ENCODE results near the gene TCF4.

The TCF4 gene

DNA sequence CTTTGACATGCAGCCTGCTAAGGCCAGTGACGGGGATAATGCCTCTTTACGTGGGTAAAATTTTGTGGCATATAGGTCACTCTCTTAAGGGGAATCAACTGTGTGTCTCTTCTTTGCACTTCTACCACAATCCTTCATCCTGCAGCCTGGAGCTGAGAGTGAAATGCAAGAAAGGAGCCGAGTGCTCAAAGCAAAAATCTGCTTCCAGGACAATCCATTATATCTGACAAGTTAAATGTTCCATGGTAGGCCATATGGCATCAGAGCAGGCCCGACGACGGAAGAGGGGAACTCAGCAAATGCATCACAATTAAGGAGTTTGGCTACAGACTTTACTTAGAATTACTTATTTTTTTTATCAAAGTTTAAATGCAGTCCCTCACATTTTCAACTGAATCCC, 171.2 kb downstream of the TCF4 start:
- H3K9me3 ChIP-seq (ENCODE audit: low read depth, low read length) = no peaks in the 10 kb centered on the region
- 0 out of 2 replicates have a peak overlapping the region, but pooled peaks have one; percentile 67 for H3K27ac ChIP-seq
- TF ChIP-seq EZH2 (IDR thresholded peaks at IDR 0.05) (no peak), POLR2AphosphoS5 (IDR thresholded peaks at IDR 0.05; ENCODE audit: borderline replicate concordance, low read depth, low read length) (no peak), FOXP2 (optimal IDR thresholded peaks at IDR 0.05; ENCODE audit: control extremely low read depth, extremely low read length, insufficient read depth) (no peak)
- no peaks in the 10 kb centered on the region for H3K36me3 ChIP-seq (ENCODE audit: insufficient read depth, low read length)
- DNase-seq (ENCODE audit: low read depth, low spot score) = no peak
- H3K9ac ChIP-seq (ENCODE audit: insufficient read length) = no peak overlapping the region
- peak overlapping the region; percentile 36 for H3K4me3 ChIP-seq

DNA sequence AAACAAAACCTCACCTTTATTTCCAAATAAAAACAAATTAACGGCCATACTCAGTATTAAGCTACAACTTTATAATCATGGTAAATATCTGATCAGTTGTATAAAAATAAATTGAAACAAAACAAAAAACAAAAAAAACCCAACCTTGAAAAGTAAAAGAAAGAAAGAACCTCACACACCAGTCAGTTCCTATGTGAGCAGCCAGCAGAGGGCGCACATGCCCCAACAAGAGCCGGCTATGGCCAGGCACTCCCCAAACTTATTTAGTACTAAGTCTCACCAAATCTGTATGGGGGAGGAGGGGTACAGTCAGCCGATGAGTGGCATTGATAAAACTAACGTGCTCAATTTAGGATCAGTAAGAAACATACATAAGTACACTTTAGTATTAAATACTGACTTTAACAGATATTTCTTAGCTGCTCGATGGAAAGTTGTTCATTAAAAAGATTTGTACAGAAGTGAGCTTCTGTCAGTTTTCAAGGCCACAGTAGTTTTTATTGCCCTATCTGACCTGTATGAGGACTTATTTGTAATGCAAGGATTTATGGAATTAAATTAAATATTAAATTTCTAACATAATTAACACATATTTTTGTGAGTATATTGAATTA, 172.6 kb downstream of the TCF4 start:
- Histone ChIP-seq H3K4me3 (no peak overlapping the region), H3K9me3 (ENCODE audit: low read depth, low read length) (no peaks in the 10 kb centered on the region), H3K27ac (no peak overlapping the region), H3K9ac (ENCODE audit: insufficient read length) (no peak overlapping the region), H3K36me3 (ENCODE audit: insufficient read depth, low read length) (no peaks in the 10 kb centered on the region)
- no peak for DNase-seq (ENCODE audit: low read depth, low spot score)
- TF ChIP-seq POLR2AphosphoS5 (IDR thresholded peaks at IDR 0.05; ENCODE audit: borderline replicate concordance, low read depth, low read length) (no peak), FOXP2 (optimal IDR thresholded peaks at IDR 0.05; ENCODE audit: control extremely low read depth, extremely low read length, insufficient read depth) (no peak), EZH2 (IDR thresholded peaks at IDR 0.05) (no peak)

DNA sequence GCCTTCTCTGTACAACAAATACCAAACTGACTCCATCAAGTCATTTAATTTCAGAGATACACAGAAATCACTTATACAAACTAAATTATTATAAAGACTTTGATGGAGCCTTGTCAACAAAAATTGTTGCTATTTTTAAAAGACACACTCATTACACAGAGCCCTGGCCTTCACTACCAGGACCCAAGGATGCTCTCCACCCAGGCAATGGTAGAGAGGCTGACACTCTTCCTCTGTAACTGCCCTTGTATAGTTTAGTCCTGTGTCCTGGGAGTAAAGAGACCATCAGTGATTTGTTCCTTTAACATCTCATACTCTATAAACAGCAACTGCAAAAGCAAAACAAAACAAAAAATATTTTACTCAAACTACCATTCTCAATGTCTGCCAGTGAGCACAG, 173.5 kb downstream of the TCF4 start:
- Histone ChIP-seq H3K36me3 (ENCODE audit: insufficient read depth, low read length) (no peaks in the 10 kb centered on the region), H3K9me3 (ENCODE audit: low read depth, low read length) (no peaks in the 10 kb centered on the region), H3K27ac (no peak overlapping the region), H3K9ac (ENCODE audit: insufficient read length) (no peak overlapping the region), H3K4me3 (no peak overlapping the region)
- DNase-seq (ENCODE audit: low read depth, low spot score) = no peak
- TF ChIP-seq FOXP2 (optimal IDR thresholded peaks at IDR 0.05; ENCODE audit: control extremely low read depth, extremely low read length, insufficient read depth) (no peak), POLR2AphosphoS5 (IDR thresholded peaks at IDR 0.05; ENCODE audit: borderline replicate concordance, low read depth, low read length) (no peak), EZH2 (IDR thresholded peaks at IDR 0.05) (no peak)

DNA sequence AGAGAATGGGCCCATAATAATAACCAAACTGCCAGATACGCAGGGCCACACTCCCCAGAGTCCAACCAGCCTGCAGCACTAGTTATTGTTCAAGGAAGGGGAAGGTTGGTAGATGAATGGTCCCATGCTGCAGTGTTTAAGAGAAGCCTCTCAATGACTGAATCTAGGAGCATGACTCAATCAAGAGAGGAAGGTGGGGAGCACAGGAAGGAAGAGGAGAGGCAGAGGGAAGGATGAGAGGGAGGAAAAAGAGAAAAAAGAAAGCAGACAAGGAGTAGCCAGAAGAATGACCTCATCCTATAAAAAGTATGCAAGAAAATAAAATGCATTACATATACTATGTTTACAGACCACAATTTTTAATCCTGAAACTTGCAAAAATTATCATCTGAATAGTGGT, 174.5 kb downstream of the TCF4 start:
- Histone ChIP-seq H3K36me3 (ENCODE audit: insufficient read depth, low read length) (no peaks in the 10 kb centered on the region), H3K4me3 (no peak overlapping the region), H3K9me3 (ENCODE audit: low read depth, low read length) (no peaks in the 10 kb centered on the region), H3K9ac (ENCODE audit: insufficient read length) (no peak overlapping the region), H3K27ac (no peak overlapping the region)
- DNase-seq (ENCODE audit: low read depth, low spot score) = no peak
- no peak for TF ChIP-seq FOXP2 (optimal IDR thresholded peaks at IDR 0.05; ENCODE audit: control extremely low read depth, extremely low read length, insufficient read depth)
- no peak for TF ChIP-seq EZH2 (IDR thresholded peaks at IDR 0.05)
- TF ChIP-seq POLR2AphosphoS5 (IDR thresholded peaks at IDR 0.05; ENCODE audit: borderline replicate concordance, low read depth, low read length) = no peak

DNA sequence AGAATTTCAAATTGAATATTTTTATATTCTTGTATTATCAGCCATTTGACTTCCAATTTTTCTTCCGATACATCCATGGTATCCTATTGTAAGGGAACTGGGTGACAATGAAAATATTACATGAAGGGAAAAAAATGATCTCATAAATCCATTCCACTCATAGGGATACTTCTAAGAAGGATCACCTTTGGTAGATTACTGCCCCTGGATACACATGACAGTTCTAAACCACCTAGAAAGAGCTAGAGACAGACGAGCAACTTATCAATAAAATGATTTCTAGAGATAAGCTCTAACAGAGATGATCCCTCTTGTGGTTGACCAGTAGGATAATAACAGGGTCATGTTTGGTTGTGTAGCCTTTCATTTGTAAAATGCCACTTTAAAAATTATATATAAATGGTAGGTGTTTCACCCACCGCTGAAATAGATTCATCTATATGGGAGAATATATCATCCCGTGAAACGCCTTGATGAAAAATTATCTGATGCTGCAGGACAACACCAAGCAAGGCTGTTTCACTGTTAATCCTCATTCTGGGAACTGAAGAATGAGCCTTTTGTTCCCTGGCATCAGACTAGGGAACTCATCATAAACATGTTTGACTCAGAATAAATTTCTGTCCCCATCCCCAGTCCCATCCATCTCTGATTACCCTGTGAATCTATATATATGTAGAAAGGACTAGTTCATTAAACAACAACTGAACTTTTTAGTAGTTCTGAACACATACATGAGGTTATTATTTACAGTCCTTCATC, 180.0 kb downstream of the TCF4 start:
- Histone ChIP-seq H3K9me3 (ENCODE audit: low read depth, low read length) (no peaks in the 10 kb centered on the region), H3K27ac (no peak overlapping the region), H3K36me3 (ENCODE audit: insufficient read depth, low read length) (no peaks in the 10 kb centered on the region), H3K4me3 (no peak overlapping the region), H3K9ac (ENCODE audit: insufficient read length) (no peak overlapping the region)
- DNase-seq (ENCODE audit: low read depth, low spot score) = no peak
- no peak for TF ChIP-seq FOXP2 (optimal IDR thresholded peaks at IDR 0.05; ENCODE audit: control extremely low read depth, extremely low read length, insufficient read depth)
- TF ChIP-seq EZH2 (IDR thresholded peaks at IDR 0.05) = no peak
- no peak for TF ChIP-seq POLR2AphosphoS5 (IDR thresholded peaks at IDR 0.05; ENCODE audit: borderline replicate concordance, low read depth, low read length)

DNA sequence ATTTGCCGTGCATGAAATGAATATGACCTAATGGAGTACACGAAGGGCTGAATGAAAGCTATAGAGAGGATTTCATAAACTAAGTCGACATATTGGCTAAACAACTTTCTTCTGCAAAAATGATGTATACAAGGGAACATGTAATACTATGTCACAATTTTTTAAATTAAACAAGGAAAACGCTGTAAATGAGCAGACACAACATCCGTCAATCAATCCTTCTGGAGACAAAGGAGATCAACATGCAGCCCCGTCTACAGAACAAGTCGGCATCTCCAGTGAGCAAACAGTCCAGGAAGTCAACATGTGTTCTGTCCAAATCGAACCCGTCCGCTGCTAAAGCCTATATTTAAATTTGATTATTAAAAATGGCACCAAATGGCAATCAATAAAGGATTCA, 180.8 kb downstream of the TCF4 start:
- no peak overlapping the region for H3K27ac ChIP-seq
- H3K4me3 ChIP-seq = no peak overlapping the region
- no peaks in the 10 kb centered on the region for H3K9me3 ChIP-seq (ENCODE audit: low read depth, low read length)
- no peak for TF ChIP-seq EZH2 (IDR thresholded peaks at IDR 0.05)
- TF ChIP-seq FOXP2 (optimal IDR thresholded peaks at IDR 0.05; ENCODE audit: control extremely low read depth, extremely low read length, insufficient read depth) = no peak
- no peak for TF ChIP-seq POLR2AphosphoS5 (IDR thresholded peaks at IDR 0.05; ENCODE audit: borderline replicate concordance, low read depth, low read length)
- no peak for DNase-seq (ENCODE audit: low read depth, low spot score)
- no peaks in the 10 kb centered on the region for H3K36me3 ChIP-seq (ENCODE audit: insufficient read depth, low read length)
- no peak overlapping the region for H3K9ac ChIP-seq (ENCODE audit: insufficient read length)

DNA sequence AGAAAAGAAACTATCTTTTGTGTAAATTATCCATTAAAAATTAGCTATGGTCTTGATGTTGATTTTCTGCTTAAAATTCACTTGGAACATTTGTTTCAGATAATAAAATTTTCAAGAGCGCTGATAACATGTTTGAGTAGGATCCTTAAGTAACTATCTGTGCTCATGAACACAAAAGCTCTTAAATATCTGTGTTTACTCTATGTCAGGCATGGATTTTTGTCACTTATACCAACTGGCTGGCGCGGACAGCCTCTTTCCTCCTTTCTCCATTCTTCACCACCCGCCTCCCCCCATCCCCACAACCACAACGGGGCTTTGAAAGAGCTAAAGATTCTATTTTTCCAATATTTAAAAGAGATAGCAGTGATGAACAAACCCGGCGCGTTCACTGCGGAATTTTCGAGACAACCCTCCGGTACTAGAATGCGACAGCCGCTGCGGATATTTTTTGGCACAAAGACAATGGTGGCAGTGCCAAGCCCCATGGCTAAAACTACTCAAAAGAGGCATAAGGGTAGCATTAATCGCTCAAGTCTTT, 181.5 kb downstream of the TCF4 start:
- H3K4me3 ChIP-seq = no peak overlapping the region; the same call in 1 of the 2 replicates
- H3K27ac ChIP-seq = no peak overlapping the region
- TF ChIP-seq EZH2 (IDR thresholded peaks at IDR 0.05) = no peak
- no peaks in the 10 kb centered on the region for H3K36me3 ChIP-seq (ENCODE audit: insufficient read depth, low read length)
- H3K9ac ChIP-seq (ENCODE audit: insufficient read length) = no peak overlapping the region
- no peak for DNase-seq (ENCODE audit: low read depth, low spot score)
- no peaks in the 10 kb centered on the region for H3K9me3 ChIP-seq (ENCODE audit: low read depth, low read length)

DNA sequence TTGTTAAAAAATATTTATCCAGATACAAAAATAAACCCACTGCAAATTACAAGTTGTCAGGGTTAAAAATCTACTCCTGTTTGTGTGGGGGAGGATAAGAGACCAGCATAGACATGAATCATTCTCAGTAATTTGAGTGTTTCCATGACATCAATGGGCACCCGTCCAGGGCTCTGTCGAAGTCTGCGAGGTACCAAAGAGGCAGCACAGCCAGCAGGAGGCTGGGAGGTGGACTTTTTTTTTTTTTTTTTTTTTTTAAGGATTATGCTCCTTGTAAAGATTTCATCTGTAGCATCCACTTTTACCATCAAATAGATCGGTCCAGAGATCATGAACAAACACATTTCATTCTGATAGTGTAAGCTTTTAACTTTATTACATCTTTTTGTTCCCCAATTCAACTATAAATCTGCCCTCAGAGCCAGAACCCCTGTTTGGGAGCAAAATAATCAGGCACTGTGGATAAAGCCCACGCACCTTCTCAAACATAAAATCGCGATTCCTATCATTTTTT, 182.0 kb downstream of the TCF4 start:
- no peaks in the 10 kb centered on the region for H3K36me3 ChIP-seq (ENCODE audit: insufficient read depth, low read length)
- TF ChIP-seq EZH2 (IDR thresholded peaks at IDR 0.05) (no peak), POLR2AphosphoS5 (IDR thresholded peaks at IDR 0.05; ENCODE audit: borderline replicate concordance, low read depth, low read length) (no peak), FOXP2 (optimal IDR thresholded peaks at IDR 0.05; ENCODE audit: control extremely low read depth, extremely low read length, insufficient read depth) (no peak)
- DNase-seq (ENCODE audit: low read depth, low spot score) = no peak
- H3K4me3 ChIP-seq = no peak overlapping the region
- no peak overlapping the region for H3K9ac ChIP-seq (ENCODE audit: insufficient read length)
- H3K9me3 ChIP-seq (ENCODE audit: low read depth, low read length) = no peaks in the 10 kb centered on the region
- H3K27ac ChIP-seq = no peak overlapping the region
